ENCODE results near the gene DMD. TPM values are rescaled to one million over a fixed set of nuclear protein-coding genes. Genes with fewer than 3 reads are reported as not detected.

DMD gene
- total RNA-seq, 1 donor from 2014 or later = 4.0 TPM

GRCh38 chrX:31236231-31236630 is 1975.1 kb downstream of the DMD start:
- DNase-seq (ENCODE audit: low read depth) = no peak

- DNase-seq (ENCODE audit: low read depth) = no peak
These were observed 1977.3 kb downstream of the DMD start for GRCh38 chrX:31233941-31234496.

GRCh38 chrX:31232506-31232905 is 1978.8 kb downstream of the DMD start:
- no peak for DNase-seq (ENCODE audit: low read depth)

- DNase-seq (ENCODE audit: low read depth) = no peak
These were observed 1982.4 kb downstream of the DMD start for GRCh38 chrX:31228909-31229308.

GRCh38 chrX:31228415-31228832 is 1982.9 kb downstream of the DMD start:
- DNase-seq (ENCODE audit: low read depth) = no peak

DNA sequence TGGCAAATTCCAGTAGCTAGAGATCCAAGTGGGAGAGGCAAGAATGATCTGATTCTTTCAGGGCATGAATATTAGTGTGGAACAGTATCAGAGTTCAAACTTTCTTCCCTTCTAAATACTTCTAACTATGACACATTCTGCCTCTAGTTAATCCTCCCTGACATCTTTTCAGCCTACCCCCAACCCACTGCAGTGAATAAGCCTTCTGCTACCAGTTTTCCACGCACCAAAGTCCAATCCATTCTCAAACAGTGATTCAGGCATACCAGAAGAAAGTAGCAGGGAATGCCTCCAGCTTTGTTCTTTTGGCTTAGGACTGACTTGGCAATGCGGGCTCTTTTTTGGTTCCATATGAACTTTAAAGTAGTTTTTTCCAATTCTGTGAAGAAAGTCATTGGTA is 1984.1 kb downstream of the DMD start:
- no peak for DNase-seq (ENCODE audit: low read depth)

GRCh38 chrX:31225819-31226218 is 1985.5 kb downstream of the DMD start:
- no peak for DNase-seq (ENCODE audit: low read depth)

DNA sequence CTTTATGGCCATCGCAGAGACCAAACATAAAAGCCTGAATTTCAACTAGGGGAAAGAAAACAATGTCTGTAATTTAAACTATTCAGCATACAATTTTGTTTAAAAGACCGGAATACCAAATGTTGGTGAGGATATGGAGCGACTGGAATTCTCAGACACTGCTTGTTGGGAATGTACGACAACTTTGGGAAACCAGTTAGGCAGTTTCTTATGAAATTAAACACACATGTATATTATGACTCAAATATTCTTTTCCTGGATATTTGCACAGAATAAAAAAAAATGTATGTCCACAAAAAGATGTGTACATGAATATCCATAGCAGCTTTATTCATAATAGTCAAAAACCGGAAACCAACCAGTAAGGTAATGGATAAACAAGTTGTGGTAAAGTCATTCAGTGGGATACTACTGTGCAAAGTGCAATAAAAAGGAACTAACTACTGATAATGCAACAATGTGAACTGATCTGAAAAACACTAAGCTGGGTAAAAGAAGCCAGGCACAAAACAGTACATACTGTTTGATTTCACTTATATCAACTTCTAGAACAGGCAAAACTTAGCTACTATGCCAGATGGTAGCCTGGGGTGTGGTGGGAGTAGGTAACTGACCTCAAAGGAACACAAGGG is 1986.9 kb downstream of the DMD start:
- DNase-seq (ENCODE audit: low read depth) = no peak

GRCh38 chrX:31223817-31224216 is 1987.5 kb downstream of the DMD start:
- DNase-seq (ENCODE audit: low read depth) = peak; percentile 42

- DNase-seq (ENCODE audit: low read depth) = no peak
These were observed 1988.4 kb downstream of the DMD start for GRCh38 chrX:31222946-31223345.

GRCh38 chrX:31219174-31219573 is 1992.2 kb downstream of the DMD start:
- DNase-seq (ENCODE audit: low read depth) = no peak

DNA sequence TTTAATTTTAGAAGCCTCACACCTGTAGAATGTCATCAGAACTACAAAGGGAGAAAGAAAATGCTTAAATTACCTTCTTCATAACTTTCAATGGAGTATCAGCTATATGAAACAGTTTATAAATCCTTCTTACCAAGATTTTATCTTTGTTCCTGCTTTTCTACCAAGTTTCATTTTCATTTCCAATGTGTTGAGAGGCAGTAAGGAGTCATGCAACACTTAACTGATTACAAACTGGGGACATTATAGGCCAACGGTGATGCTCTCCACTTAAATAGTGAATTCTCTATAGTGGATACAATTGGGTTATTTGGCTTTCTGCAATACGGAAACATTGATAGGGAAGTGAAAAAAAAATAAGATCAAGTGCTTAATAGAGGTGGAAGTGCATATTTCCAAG is 1994.3 kb downstream of the DMD start:
- DNase-seq (ENCODE audit: low read depth) = no peak

GRCh38 chrX:31215277-31215815 is 1996.0 kb downstream of the DMD start:
- DNase-seq (ENCODE audit: low read depth) = no peak

GRCh38 chrX:31213941-31214340 is 1997.4 kb downstream of the DMD start:
- peak; percentile 9 for DNase-seq (ENCODE audit: low read depth)

- DNase-seq (ENCODE audit: low read depth) = no peak
These were observed 1998.2 kb downstream of the DMD start for GRCh38 chrX:31212856-31213748.

DNA sequence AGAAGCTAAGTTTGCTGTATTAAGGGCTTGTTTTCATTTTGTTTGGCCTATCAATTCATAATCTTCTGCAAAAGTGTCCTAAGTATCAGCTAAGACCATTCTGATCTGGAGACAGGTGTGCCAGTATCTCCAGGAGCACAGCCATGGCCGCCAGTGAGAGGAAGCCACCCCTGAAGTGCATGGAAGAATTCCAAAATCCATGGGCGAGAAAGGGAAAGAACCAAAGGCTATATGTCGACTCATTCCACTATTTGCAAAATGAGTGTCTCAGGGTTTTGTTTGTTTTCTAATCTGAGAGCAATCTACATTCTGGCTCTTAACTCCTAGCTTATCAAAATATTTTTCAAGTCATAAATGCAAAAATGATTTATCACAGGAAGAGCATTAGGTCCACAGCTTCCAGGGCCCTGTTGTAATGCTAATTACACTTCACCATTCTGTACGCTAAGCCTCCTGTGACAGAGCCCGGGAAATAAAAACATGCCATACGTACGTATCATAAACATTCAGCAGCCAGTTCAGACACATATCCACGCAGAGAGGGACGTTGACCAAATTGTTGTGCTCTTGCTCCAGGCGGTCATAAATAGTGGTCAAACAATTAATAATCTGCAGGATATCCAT is 2002.2 kb downstream of the DMD start:
- DNase-seq (ENCODE audit: low read depth) = peak; percentile 0

GRCh38 chrX:31201503-31201902 is 2009.8 kb downstream of the DMD start:
- DNase-seq (ENCODE audit: low read depth) = no peak

GRCh38 chrX:31200430-31200829 is 2010.9 kb downstream of the DMD start:
- no peak for DNase-seq (ENCODE audit: low read depth)

DNA sequence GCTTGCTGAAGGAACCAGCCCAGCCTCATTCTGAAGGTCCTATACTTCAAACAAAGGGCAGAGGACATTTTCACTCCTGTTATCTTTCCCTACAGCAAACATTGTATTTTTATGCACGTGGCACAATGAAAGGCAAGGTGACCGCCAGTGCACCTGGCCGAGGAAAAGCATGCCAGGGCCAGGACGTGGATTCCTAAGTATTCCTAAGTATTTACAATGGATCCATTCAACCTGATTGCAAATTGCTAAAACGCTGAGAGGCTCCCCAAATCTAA is 2011.6 kb downstream of the DMD start:
- no peak for DNase-seq (ENCODE audit: low read depth)

- DNase-seq (ENCODE audit: low read depth) = peak; percentile 54
These were observed 2012.1 kb downstream of the DMD start for GRCh38 chrX:31199056-31199839.

- DNase-seq (ENCODE audit: low read depth) = no peak
These were observed 2021.0 kb downstream of the DMD start for GRCh38 chrX:31190221-31190975.
